ENCODE data around the gene ATP6V0D1.

The ATP6V0D1 gene

DNA sequence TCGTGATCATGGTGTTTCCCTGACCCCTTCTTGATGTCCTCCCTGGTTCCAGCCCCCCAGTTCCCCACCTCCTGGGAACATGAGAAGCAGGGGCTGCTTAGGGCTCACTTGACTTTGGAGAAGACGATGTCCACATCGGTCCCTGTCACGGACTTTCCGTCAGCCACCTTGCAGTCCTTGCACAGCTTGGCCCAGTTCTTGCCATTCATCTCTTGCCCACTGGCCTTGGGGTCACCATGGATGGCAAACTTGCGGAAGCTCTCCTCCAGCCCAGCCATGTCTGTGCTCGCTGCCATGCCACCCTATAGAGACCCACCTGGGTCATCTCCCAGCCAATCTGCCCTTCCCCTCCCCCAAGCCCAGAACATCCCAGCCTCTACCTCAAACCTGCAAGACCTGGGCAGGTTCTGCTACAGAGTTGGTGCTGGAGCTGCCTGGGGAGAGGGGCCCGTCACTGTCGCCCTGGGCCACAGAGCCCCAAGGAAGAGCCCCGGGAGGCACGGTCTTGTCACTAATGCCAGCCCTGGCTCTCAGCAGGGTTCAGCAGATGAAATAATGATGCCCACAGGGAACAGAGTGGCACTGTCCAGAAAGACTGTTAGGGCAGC lies 90.0 kb downstream of the ATP6V0D1 start:
- no peak for DNase-seq

DNA sequence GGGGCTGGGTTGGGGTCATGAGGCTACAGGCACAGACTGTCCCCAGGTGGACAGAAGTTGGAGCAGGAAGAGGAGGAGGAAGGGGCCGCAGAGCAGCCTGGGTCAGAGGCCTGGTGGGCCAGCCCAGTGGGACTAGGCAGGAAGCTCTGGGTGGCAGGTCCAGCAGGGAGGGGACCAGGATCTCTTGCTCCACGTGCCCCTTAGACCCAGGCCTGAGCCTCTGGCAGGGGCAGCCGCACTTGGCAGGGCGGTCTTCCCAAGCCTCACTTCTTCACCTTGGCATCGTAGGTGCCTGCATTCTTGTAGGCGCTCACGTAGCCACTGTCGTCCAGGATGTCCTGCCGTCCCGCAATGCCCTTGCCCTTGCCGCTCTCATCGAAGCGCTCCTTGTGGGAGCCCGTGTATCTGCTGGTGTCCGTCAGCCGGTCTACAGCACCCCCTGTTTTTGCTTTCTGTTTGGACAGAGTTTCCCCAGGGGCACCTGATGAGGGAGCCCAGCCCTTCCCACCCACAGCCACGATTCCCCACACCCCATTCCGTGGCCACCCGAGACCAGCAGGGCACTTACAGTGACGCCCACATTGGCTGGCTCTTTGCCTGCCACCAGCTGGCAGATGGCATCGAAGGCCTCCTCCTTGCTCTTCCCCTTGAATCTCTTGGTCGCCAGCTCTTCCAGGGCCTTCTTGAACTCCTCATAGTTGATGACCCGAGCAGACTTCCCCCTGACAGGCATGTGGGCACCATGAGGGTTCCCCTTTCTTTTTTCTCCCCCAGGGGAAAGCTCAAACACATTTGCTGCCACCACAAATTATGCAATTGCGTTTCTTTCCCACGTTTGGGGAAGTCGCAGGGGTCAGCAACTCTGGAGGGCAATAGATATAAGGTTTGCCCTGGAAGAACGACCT lies 90.8 kb downstream of the ATP6V0D1 start:
- peak; percentile 94 to 98 (median 97) for DNase-seq

DNA sequence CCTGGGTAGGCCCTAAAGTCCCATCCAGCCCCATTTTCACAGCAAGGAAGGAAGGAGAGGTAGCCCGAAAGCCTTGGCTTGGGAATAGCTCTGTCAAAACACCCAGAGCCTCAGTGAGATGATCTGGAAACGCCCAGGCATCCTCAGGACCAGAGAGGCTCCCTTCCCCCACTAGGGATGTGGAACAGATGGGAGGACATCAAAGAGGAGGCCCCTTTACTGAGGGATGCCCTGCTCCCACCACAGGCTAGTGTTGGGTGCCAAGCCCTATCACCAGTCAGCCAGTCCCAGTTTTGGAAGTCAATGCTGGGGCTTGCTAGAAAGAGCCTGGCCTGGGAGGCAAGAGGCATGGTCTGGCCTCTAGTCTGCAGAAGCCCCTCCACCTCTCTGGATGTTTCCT lies 92.4 kb downstream of the ATP6V0D1 start:
- no peak for DNase-seq

DNA sequence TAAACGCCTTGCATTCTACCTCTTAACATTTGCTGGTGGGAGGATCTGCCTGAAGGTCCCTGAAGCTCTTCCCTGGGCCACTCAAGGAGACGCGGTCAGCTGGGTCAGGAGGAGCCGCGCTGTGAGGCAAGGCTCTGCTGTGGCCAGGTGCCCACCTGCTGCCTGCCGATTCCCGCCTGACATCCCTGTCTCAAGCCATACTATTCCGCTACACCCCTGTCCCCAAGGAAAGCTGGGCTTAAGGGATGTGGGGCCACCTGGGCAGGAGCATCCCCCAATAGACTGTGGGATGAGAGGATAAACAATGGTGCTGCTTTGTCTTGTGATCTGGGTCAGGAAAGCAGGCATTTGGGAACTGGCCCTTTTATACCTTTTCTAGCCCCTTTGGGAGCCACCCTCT lies 92.8 kb downstream of the ATP6V0D1 start:
- DNase-seq, result no peak

Data from suppressor macrophage treated with lipopolysaccharide for 1 hour (primary cell).